HL-60/S4 treated with phorbol 12-myristate 13-acetate at 8.2 ng/mL for 4 days and 3 days (cell line): ENCODE results near the gene DCC.

Experiments
- in situ Hi-C: fragments of 300-500 bp; cut with MboI; formaldehyde crosslinking; loops from 2 replicates; pipeline ENCODE4 v1.15.0; 2022; ENCODE audit warnings: low sequenced_read_pairs

Gene DCC

DNA sequence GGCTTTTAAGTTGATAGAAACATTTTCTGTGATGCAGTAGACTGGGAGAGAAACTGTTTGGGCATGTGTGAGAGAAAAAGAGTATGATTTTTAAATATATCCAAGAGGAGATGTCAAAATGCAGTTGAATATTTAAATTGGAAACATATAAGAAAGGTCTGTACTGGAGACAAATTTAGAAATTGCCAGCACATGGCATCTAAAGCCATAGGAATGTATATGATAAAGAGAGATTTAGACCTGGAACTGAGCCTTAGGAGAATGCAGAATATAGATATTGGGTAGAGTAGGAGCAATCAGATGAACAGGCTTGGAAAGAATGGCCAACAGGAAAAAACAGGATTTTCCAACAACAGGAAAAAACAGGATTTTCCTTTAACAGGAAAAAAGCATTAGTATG lies 1203.7 kb downstream of the DCC start:
- in situ Hi-C loops = no loop called here

DNA sequence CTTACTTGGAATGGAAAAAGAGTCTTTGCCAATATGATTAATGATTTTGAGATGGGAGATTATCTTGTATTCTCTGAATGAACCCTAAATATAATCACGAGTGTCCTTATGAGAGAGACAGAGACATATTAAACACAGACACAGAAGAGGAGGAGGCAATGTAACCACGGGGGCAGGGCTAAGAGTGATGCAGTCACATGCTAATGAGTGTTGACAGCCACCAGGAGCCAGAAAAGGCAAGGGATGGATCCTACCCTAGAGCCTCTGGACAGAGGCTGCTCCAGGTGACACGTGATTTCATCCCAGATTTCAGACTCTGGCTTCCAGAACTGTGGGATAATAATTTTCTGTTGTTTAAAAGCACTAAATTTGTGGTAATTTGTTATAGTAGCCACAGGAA lies 1204.9 kb downstream of the DCC start:
- in situ Hi-C loops = no loop called here

DNA sequence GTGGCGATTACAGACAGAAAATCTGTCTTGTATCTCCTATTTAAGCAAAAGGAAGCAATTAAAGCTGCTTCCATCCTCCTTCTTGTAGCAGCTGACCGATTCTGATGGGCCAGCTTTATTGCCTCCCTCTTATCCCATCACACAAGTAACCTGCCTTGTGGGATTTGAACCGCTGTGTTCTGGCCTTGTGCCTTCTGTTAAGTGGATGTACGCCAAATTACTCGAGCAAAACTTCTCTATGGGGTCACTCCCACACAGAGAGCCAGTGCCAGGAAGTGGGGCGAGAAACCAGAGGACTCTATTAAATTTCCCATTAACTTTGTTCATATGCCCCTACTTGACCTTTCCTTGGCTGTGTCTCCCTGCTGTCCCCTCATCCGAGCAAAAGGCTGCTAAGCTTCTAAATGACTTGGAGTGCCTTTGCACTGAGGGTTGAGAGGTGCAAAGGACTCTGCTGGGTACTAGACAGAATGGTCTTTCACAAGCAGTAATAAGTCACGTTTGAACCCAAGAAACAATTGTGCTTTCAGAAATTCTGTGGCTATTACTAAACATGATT lies 1212.0 kb downstream of the DCC start:
- in situ Hi-C loops = no loop called here

DNA sequence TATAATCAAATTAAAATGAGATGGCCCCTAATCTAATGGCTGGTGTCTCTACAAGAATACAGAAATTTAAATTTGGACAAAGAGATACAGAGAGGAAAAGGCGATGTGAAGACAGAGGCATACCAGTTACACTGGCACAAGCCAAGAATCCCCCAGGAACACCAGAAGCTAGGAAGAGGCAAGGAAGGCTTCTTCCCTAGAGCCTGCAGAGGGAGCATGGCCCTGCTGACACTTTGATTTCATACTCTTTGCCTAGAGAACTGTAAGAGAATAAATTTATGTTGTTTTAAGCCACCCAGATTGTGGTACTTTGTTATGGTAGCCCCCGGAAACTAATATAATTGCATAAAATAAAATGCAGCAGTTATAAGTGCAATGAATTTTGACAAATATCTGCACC lies 1213.0 kb downstream of the DCC start:
- in situ Hi-C loops = no loop called here

DNA sequence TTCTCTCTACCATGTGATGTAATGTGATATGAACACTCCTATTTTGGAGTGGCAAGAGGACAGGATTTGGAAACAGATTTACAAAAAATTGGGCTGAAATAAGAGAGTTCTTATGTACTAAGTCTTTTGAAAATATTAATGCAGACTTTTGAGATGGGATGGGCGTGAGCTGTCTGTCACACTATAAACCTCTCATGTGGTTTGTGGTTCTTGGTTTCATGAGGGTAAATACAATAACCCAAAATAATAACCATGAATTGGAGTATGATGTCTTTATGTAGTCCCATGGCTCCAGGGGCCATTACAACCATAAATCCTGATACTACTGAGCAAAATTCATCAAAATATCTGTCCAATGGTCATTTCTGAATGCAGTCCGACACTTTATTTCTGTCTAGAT lies 1216.5 kb downstream of the DCC start:
- in situ Hi-C loops = no loop called here

DNA sequence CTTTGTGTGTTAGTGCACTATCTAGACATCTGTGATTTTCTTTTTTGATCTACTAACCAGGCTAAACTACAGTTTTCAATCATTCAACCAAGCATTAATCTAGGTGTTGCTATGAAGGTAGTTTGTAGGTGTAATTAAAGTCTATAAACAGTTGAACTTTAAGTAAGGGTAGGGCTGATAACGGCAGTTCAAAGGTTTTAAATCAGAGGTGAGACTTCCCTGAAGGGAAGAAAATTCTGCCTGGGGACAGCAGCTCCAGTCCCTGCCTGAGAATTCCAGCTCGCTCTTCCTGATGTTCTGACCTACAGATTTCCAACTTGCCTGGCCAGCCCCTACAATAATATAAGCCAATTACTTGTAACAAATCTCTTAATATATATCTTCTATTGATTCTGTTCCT lies 1220.5 kb downstream of the DCC start:
- in situ Hi-C loops = no loop called here

DNA sequence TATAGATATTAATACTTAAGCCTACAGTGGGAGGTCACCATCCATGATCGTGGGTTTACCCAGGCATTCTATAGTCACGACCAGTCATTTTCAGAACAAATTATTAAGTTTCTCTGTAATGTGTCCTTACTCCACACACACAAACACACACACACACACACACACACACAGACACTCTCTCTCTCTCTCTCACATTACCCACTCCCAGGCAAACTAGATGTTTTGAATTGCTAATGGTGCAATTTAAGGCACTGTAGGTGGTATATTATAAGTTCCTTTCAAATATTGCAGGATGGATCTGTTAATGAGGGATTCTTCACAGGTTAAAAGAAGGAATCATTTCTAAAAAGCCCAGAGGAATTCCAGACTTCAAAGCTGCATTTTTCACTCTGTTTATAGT lies 1226.6 kb downstream of the DCC start:
- in situ Hi-C loops = no loop called here

DNA sequence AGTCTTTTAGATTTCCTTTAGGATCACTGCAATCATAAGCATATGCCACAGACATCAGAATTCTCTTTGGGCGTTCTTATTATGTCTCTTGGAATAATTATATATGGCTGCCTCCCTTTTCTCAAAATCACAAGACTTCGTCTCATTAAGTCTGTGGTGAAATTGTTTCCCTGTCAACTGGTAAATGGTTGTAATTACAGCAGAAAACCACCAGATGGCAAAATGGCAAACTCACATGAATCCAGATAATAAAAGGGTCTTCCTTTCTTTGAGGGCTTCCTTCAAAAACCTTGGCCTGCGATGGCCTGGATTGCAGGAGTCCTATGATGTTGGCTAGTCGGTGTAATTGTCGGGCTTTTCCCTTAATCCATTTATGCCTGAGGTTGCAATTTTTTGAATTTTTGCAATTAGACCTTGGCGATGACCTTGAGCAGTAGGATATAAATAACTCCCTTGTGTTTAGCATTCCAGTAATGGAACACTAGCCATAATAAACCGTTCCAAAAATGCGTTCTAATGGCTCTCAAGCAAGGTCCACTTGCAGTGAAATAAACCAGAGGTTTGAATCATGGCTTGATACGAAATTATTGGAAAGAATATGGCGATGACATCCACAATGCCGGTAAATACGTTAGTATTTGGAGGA lies 1228.1 kb downstream of the DCC start:
- in situ Hi-C loops = no loop called here
